ENCODE measurements around the gene FAM221A.

- TF ChIP-seq, protein P1, sequence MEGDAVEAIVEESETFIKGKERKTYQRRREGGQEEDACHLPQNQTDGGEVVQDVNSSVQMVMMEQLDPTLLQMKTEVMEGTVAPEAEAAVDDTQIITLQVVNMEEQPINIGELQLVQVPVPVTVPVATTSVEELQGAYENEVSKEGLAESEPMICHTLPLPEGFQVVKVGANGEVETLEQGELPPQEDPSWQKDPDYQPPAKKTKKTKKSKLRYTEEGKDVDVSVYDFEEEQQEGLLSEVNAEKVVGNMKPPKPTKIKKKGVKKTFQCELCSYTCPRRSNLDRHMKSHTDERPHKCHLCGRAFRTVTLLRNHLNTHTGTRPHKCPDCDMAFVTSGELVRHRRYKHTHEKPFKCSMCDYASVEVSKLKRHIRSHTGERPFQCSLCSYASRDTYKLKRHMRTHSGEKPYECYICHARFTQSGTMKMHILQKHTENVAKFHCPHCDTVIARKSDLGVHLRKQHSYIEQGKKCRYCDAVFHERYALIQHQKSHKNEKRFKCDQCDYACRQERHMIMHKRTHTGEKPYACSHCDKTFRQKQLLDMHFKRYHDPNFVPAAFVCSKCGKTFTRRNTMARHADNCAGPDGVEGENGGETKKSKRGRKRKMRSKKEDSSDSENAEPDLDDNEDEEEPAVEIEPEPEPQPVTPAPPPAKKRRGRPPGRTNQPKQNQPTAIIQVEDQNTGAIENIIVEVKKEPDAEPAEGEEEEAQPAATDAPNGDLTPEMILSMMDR (IDR thresholded peaks at IDR 0.05) = peak; percentile 61 to 76 (median 69)
- TF ChIP-seq POLR2AphosphoS5 (IDR thresholded peaks at IDR 0.05) = peak; percentile 53
- peak; percentile 16 for TF ChIP-seq POLR2A (IDR thresholded peaks at IDR 0.05)
These were observed at the start of gene FAM221A for GRCh38 chr7:23679898-23680413.
